Sciatic nerve (tissue), 2 donors: ENCODE measurements around the gene HAUS7. TPM values are rescaled to one million over a fixed set of nuclear protein-coding genes. Genes with fewer than 3 reads are reported as not detected.

Experiments
- ATAC-seq: fragments of 200-7000 bp; cut with Tn5 transposase; one replicate; pipeline ENCODE4 v1.9.1; 2020; ENCODE audit warnings: mild to moderate bottlenecking, moderate library complexity
- DNase-seq: peaks from one replicate; pipeline ENCODE4 v3.0.0-alpha.2; 2020; ENCODE audit warnings: low spot score
- intact Hi-C: fragments of 100-400 bp; cut with DNase I; formaldehyde crosslinking; loops from one replicate; pipeline ENCODE4 v1.14.2; 2022
- total RNA-seq: library from RNA; stranded (reverse); fragmentation: NEBNext Ultra II Directional; extraction: Animal tissue kit (Norgen Biotek cat#: 25700); gene quantifications from one replicate; pipeline ENCODE4 v1.2.1, GENCODE V29; 2021
- donor health status: DM: no; HTN: no; CAD: no.
- donor health status: DM: no; HTN: no; CAD: no.

The HAUS7 gene
- total RNA-seq, 1 donor from 2014 or later = 31.4 TPM

DNA sequence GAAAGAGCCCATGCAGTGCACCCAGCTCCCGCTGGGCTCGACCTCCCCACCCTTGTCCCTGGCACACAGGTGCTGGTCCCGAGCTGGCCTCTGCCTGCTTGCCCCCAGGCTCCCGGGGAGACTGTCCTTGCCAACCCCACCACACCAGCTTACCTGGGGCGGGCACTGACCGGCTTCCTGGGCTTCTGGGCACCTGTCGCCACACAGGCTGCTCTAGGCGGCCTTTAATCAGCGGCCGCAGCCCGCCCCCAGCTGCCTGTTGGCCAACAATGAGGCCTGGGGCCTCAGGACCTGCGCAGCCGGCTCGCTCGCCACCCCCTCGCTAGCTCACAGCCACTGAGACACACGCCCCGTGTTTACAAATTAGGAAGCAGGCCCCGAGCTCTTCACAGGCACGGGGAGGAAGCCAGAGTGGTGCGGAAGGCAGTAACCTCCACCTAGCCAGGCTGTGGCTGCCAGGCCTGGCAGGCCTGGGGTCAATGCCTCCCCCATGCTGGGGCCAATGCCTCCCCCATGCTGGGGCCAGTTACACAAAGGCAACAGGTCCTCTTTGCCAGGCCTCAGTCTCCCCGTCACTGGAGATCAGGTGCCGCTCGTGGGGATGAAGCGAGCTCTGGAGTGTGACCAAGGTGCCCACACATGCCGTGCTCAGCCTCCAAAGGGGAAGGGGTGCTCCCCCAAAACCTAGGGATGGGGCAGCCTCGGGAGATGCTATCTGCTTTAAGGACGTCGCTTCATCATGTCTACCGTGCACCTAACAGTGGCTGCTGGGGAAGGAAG, 24.3 kb downstream of the HAUS7 start, which contains the start of gene TREX2:
Gene TREX2 (minus strand): TSS at position 201 of the 780 bp plus-strand sequence. CDS start 626 bp downstream, outside the sequence.
- DNase-seq (no peak), ATAC-seq (no peak)
- intact Hi-C loops = no loop called here

DNA sequence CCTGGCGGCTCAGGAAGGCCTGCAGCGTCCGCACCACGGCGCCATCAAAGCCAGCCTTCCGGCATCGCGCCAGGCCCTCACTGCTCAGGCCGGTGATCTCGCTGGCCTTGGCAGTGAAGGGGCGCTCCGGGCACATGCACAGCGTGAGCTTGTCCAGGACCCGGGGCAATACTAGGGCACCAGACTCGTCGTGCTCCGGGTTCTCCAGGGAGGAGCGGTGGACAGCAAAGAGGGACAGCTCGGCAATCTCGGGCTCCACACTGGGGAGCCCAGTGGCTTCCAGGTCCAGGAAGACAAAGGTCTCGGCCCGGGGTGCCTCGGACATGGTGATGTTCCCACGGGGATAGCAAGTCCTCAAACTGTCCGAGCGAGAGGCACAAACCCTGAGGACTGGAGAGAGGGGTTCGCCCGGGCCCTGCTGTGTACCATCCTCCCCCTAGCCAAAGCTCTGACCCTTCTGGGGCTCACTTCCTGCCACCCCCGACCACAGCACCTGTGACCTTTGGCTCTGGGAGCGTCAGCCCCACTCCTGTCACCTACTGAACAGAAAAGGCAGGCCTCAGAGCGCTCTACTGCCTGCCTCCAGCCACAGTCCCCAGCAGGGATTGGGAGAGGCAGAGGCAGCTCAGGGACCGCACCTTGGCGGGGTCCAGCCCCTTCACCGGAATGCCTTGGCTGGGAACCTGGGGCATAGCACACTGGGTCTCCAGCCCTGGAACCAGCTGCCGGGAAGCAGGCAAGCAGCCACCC, 25.1 kb downstream of the HAUS7 start:
- DNase-seq (no peak), ATAC-seq (no peak)
- intact Hi-C loops = no loop called here

DNA sequence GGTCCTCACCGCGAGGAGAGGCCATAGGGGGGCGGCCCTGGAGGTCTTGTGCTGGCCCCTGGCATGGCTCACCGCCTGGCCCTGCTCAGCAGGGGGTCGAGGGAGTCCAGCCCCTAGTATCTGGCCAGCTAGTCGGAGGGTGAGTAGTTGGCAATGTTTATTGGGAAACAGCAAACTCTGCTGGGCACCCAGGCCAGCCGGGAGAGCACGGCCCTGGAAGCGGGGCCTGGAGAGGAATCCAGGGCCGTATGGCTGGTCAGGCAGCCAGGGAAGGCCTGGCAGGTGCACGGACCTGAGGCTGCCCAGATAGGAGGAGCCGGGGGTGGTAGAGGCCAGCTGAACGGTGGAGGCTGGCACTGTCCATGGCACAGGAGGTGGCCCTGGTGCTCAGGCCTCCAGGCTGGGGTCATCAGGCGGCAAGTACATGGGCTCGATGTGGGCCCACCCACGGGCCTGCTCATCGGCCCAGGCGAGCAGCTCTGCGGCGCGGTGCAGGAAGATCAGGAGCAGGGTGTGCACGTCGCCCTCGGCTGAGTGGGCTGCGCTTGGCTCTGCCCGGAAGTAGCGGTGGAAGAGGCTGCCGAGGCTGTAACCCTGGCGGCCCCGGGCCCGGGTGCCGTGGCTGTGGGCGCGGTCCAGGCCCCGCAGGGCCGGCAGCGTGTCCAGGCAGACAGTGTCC, 25.9 kb downstream of the HAUS7 start:
- intact Hi-C loops = no loop called here
- DNase-seq (no peak), ATAC-seq (no peak)

DNA sequence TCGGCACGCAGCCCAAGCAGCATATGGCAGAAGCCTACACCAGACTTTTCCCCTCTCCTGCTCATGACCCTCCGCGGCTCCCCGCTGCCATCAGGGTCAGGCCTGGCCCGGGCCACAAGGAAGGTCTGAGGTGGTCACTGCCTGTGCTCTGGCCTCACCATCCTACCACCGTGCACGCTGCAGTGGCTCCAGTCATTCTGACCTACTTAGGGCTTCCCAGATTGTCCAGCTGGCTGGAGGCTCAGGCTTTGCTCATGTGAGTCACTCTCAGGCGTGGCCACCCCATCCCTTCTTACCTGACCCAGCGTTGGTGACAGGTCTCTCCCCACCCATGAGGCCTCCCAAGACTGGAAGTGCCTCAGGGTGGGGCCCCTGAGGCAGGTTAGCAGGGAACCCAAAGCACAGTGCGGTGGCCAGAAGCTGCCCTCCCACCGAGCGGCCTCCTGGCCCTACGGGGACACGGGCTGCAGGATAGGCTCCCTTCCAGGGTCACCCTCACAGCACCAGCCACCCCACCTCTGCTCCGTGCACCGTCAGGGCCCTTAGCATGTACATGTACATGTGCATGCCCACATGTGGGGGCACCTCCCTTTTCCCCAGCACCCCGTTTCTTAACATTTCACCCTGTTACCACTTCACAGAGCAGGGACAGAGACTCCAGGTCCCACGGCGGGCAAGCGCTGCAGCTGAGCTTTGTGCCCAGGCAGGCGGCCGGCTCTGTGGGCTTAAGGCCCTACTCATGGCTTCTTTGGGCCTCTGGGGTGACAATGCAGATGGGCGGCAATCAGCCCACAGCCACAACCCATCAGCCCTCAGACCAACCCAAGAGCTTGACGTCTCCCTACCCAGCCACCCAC, 26.7 kb downstream of the HAUS7 start:
- intact Hi-C loops = no loop called here
- ATAC-seq (no peak), DNase-seq (no peak)

DNA sequence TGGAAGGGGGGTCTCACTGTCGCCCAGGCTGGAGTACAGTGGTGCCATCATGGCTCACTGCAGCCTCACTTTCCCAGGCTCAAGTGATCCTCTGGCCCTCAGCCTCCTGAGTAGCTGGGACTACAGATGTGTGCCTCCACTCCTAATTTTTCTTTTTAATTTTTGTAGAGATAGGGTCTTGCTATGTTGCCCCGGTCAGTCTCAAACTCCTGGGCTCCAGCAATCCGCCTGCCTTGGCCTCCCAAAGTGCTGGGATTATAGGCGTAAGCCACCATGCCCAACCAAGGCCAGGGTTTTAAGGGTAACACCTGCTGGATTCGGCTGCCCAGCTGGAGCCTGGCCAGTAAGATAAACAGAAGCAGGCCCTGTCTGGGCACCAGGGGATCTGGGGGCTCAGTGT, 27.9 kb downstream of the HAUS7 start:
- no peak for DNase-seq
- intact Hi-C loops = no loop called here
- ATAC-seq = no peak

DNA sequence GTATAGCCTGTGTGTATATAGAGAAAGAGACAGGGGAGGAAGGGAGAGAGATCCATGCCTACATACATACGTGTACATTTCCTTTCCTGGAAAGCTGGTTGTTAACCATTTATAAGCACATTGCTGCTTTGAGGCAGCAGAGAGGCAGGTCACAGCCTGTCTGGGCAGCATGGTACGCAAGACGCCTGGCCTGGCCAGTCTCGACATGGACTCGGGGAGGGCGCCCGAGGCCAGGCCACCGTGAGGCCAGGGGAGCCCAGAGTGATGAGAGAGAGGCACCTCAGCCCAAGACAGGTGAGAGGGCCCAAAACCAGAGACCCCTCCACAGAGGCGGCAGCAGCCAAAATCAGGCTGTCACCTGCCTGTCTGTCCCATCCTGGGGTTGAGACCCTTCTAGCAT, 28.4 kb downstream of the HAUS7 start:
- ATAC-seq = no peak
- intact Hi-C loops = no loop called here
- DNase-seq = no peak

DNA sequence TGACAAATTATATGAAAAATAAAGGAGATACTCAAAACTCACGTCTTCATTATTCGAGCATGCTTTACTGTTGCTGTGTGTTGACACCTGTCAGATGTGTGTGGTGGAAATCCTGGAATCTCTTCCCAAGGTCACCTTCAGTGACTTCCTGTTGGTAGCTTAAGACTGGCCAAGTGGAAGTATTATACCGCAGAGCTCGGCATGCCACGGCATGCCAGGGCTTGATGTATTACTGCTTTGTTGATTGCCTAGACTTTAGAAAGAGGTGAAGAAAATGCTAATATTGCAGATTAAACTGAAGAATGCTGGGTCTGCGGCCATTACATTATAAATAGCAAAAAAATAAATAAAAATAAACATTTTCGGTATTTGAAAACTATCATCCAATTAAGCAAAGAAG, 29.1 kb downstream of the HAUS7 start:
- intact Hi-C loops = no loop called here
- ATAC-seq (no peak), DNase-seq (no peak)

DNA sequence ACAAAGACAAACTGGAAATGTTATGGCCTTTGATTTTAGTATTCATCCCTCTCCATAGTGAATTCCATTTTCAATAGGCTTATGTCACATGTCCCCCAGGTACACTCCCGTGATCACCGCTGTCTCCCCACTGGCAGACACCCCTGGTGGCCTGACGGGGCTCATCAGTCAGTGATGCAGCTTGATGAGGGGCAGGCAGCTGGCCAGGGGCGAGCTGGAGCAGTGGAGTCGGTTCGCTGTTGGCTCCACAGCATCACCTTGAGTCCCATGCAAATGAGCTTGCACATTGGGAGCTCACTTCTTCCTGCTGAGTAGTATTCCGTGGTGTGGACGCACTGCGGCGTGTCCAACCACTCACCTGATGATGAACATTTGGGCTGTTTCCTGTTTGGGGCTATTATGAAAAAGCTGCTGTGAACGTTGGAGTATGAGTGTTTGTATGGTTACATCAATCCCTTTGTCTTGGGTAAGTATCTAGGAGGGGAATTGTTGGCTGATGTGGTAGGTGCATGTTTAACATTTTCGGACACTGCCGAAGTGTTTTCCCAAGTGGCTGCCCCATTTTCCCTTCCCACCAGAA, 29.7 kb downstream of the HAUS7 start:
- ATAC-seq (no peak), DNase-seq (no peak)
- intact Hi-C loops = no loop called here

DNA sequence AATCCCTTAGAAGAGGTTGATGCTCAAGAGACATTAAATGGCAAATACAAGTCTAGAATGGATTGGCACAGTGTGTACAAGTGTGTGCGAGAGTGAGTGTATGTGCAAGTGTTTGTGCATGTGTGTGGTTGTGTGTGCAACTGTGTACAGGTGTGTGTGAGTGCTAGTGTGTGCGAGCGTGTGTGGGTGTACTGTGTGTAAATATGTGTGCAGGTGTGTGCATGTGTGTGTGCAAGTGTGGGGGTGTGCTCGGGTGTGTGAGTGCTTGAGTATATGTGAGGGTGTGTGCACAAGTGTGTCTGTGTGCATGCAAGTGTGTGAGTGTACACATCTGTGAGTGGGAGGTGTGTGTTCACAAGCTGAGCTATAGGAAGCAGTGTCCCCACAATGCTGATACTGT, 30.4 kb downstream of the HAUS7 start:
- intact Hi-C loops = no loop called here
- ATAC-seq (no peak), DNase-seq (no peak)

DNA sequence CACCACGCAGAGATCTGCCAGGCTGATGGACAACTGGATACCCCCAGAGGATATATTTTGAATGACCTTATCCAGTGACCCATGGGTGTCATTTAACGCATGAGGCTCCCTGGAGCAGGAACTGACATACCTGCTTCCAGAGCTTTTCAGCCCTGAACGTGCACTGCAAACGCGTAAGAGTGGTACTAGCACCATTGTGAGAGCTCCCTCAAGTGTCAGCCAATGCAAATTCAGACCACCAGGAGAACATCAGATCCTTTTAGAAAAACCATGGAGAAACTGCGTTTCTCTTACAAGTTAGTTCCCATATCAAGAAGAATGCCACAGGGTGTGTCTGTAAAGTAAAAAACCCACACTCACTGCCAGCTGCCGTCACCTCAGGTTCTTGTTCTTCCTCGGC, 31.8 kb downstream of the HAUS7 start:
- no peak for DNase-seq
- no peak for ATAC-seq
- intact Hi-C loops = no loop called here

DNA sequence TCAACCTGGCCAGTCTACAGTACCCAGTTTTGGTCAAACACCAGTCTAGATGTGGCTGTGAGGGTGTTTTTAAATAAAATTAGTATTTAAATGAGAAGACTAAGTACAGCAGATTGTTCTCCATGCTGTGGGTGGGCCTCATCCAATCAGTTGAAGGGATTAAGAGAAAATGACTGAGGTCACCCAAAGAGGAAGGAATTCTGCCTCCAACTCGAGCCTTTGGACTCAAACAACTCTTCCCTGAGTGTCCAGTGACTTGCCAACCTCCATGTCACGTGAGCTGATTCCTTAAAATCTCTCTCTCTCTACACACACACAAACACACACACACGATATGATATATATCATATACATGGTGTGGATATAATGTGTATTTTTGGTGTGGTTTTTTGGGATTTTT, 34.5 kb downstream of the HAUS7 start:
- intact Hi-C loops = no loop called here
- ATAC-seq = no peak
- no peak for DNase-seq

DNA sequence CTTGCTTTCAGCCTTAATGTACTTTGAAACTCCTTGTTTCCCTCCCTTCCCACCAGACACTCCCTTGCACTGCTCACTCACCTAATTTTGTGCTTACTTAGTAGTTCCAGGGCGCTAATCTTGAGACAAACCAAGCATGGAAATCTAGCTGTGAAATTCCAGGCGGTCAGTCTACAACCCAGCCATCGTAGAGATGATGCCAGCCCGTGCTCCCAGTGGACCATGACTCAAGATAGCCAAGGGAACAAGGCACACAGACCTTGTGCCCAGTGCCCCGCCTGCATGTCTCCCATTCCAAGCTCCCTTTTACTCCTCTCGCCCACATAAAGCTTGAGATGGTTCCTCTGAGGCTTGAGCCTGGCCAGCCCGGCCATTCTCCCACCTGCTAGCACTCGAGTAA, 35.6 kb downstream of the HAUS7 start:
- DNase-seq (no peak), ATAC-seq (no peak)
- intact Hi-C loops = no loop called here

DNA sequence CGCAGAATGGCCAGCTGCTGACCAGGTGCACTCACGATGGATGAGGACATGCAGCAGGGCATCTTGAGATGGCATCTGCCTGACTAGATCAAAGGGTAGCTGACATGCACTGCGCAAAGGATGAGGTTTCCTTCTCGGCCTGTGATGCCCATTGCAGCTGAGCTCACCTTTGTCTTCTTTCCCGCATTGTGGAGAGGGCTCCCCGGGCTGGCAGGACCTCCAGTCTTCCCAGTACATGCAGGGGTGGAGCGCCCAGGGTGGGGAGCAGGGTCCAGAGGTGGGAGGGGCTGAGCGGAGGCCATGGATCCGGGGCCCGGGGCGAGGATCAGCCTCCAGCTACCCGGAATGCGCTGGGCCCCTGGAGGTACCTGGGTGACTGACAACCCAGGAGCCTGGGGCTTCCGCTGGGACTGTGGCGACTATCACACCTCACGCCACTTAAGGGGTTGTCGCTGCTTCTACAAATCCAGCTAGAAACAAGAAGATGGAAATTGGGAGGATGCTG, 36.5 kb downstream of the HAUS7 start:
- ATAC-seq (no peak), DNase-seq (no peak)
- intact Hi-C loops = no loop called here

DNA sequence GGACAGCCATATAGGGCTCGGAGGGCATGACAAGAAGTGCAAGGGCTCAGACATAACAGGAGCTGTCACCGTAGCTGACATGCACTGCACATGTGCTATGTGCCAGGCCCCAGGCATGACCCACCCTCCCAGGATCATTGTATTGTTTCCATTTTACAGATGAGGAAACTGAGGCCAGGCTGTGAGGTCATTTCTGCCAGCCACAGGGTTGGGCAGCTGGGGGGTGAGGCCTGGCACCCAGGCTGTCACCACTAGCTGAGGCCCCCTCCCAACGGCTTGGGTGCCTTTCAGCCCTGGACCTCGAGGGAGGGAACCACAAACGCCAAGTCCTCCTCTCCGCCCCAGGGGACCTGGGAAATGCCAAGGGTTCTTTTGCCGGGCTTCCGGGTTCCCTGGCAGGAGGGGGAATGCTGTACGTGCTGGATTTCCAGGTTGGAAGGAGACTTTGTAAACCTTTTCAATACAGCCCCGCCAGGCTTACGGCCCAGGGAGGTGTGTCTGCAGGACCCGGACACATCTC, 37.2 kb downstream of the HAUS7 start:
- DNase-seq (no peak), ATAC-seq (no peak)
- intact Hi-C loops = no loop called here

DNA sequence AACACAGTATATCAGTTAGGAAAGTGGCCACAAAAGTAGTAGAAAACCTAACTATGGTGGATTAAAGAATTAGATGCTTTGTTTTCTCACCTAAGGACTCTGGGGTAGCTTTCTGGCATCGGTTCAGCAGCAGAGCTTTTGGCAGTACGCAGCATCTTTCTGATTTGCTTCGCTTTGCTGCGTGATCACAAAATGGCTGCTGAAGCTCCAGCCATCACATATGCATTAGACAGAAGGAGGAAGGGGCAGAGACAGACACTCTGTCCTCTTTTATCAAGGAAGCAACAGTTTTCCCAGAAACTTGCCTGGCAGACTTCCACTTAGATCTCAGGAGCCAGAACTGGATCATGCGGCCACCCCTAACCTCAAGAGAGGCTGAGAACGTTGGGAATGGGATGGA, 39.6 kb downstream of the HAUS7 start:
- intact Hi-C loops = no loop called here
- DNase-seq = no peak
- ATAC-seq = no peak

DNA sequence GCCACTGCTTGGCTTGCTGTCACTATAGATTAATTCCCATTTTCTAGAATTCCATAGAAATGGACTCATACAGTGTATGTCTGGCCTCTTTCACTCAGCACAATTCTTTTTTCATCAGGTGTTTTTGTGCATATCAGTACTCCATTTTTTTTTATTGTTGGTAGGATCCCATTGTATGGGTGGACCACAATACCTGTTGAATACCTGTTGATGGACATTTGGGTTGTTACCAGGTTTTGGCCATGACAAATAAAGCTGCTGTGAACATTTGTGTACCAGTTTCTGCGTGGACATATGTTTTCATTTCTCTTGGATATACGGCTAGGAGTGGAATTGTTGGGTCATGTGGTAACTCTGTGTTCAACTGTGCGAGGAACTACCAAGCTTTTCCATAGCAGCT, 44.2 kb downstream of the HAUS7 start:
- ATAC-seq (no peak), DNase-seq (no peak)
- intact Hi-C loops = no loop called here

DNA sequence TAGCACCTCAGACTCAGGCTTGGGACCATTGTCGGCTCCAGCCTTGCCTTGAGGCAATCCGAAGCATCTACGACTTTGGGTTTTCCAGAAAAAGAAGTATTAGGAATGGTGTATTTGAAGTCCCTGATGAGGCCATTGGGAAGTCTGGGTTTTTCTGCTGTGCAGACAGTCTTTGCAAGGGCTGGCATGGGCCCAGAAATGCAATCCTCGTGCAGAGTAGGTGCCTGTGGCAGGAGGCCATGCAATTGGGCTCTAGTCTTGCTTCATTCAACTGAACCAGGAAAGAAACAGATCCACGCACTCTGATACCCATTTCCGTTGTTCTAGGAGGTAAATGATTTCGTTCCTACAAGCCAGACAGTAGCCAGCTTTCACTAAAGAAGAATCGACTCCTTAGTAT, 46.7 kb downstream of the HAUS7 start:
- intact Hi-C loops = no loop called here
- DNase-seq = peak; percentile 65
- ATAC-seq = no peak

DNA sequence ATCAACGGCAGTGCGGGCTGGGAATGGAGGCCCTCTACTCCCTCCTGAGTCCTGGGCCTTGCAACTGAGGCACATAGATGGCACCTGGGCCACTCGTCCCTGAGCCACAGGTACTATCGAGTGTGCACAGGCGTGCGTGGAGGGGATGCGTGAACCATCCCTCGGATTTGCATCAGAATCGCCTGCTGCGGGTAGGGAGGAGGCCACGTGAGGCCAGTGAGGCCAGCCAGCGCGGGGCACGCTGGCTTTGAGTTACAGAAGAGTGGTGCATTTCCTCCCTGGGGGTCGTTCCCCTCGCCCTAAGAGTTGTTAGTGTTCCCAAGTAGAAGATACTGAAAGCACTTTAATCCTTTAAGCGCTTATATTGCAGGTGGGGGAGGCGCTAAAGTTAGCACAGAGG, 48.5 kb downstream of the HAUS7 start:
- ATAC-seq = no peak

More for the DNA sequence above, 48.5 kb downstream of the HAUS7 start:
- no peak for DNase-seq
- intact Hi-C loops = no loop called here
